HG02571 (cell line): ENCODE results near the gene DAND5.
"Not testable (repeated sequence)": the region's sequence is repeated elsewhere in the genome, so short reads cannot be mapped to it uniquely, and the experiment has no call there.

Source experiments
- ATAC-seq: cut with Tn5 transposase; IDR thresholded peaks from one replicate; pipeline ENCODE4 v1.9.1; 2021; ENCODE audit warnings: mild to moderate bottlenecking, moderate library complexity; ENCODE audit not compliant: unreplicated experiment

The DAND5 gene

GRCh38 chr19:12945479-12946091, 23.8 kb upstream of the DAND5 start, which contains the start of gene RAD23A:
Gene RAD23A, plus strand, starts transcription at chr19:12945862. Its CDS starts 87 bp downstream, at chr19:12945949.
- peak; percentile 70 for ATAC-seq

GRCh38 chr19:12946092-12946721, 23.2 kb upstream of the DAND5 start:
- peak; percentile 33 for ATAC-seq

GRCh38 chr19:12946731-12947496, 22.5 kb upstream of the DAND5 start:
- no peak for ATAC-seq

- ATAC-seq: no peak
Observed at GRCh38 chr19:12947702-12948611, 21.4 kb upstream of the DAND5 start.

- ATAC-seq: no peak
Observed at GRCh38 chr19:12948612-12949362, 20.6 kb upstream of the DAND5 start.

GRCh38 chr19:12949363-12950283, 19.8 kb upstream of the DAND5 start:
- no peak for ATAC-seq

GRCh38 chr19:12952050-12952449, 17.3 kb upstream of the DAND5 start:
- ATAC-seq: not testable (repeated sequence)

GRCh38 chr19:12952488-12953137, 16.8 kb upstream of the DAND5 start:
- no peak for ATAC-seq

GRCh38 chr19:12953138-12953798, 16.1 kb upstream of the DAND5 start:
- no peak for ATAC-seq

- ATAC-seq: no peak
Observed at GRCh38 chr19:12953799-12954611, 15.4 kb upstream of the DAND5 start.

- no peak for ATAC-seq
Observed at GRCh38 chr19:12954612-12954962, 14.8 kb upstream of the DAND5 start.

GRCh38 chr19:12955575-12955974, 13.8 kb upstream of the DAND5 start:
- not testable (repeated sequence) for ATAC-seq

- ATAC-seq: no peak
Observed at GRCh38 chr19:12955996-12956395, 13.4 kb upstream of the DAND5 start.

- peak; percentile 68 for ATAC-seq
Observed at GRCh38 chr19:12956446-12957388, 12.7 kb upstream of the DAND5 start, which contains the start of gene GADD45GIP1. Gene GADD45GIP1, minus strand, starts transcription at chr19:12957223. Its CDS starts 11 bp downstream, at chr19:12957212.

GRCh38 chr19:12957389-12957952, 11.9 kb upstream of the DAND5 start:
- not testable (repeated sequence) for ATAC-seq

GRCh38 chr19:12959481-12959880, 9.9 kb upstream of the DAND5 start:
- ATAC-seq: no peak
